HG03575 (cell line): ENCODE data around the gene GRK2.
"Not testable (repeated sequence)": the region's sequence is repeated elsewhere in the genome, so short reads cannot be mapped to it uniquely, and the experiment has no call there.

ENCODE experiments used
- ATAC-seq: cut with Tn5 transposase; IDR thresholded peaks from one replicate; pipeline ENCODE4 v1.9.1; 2021; ENCODE audit not compliant: unreplicated experiment, insufficient number of reproducible peaks, low FRiP score; ENCODE audit errors: extremely low read depth

GRK2 gene

GRCh38 chr11:67308031-67308866 is 42.0 kb downstream of the GRK2 start:
- ATAC-seq = no peak

- ATAC-seq = no peak
Measured at GRCh38 chr11:67309166-67309565, 42.9 kb downstream of the GRK2 start.

- ATAC-seq = no peak
Measured at GRCh38 chr11:67309661-67310061, 43.4 kb downstream of the GRK2 start.

GRCh38 chr11:67310246-67311050 is 44.2 kb downstream of the GRK2 start:
- ATAC-seq = no peak

GRCh38 chr11:67311051-67311555 is 44.8 kb downstream of the GRK2 start:
- no peak for ATAC-seq

GRCh38 chr11:67311556-67312082 is 45.3 kb downstream of the GRK2 start:
- ATAC-seq = no peak

GRCh38 chr11:67312187-67313021 is 46.1 kb downstream of the GRK2 start:
- no peak for ATAC-seq

- no peak for ATAC-seq
Measured at GRCh38 chr11:67313125-67313890, 47.0 kb downstream of the GRK2 start.

- no peak for ATAC-seq
Measured at GRCh38 chr11:67314218-67314617, 47.9 kb downstream of the GRK2 start.

GRCh38 chr11:67315325-67315909 is 49.1 kb downstream of the GRK2 start:
- ATAC-seq = no peak

- no peak for ATAC-seq
Measured at GRCh38 chr11:67316882-67317204, 50.6 kb downstream of the GRK2 start.

- ATAC-seq = peak; percentile 38
Measured at GRCh38 chr11:67317205-67317887, 51.1 kb downstream of the GRK2 start.

- ATAC-seq = no peak
Measured at GRCh38 chr11:67317888-67318555, 51.7 kb downstream of the GRK2 start.

GRCh38 chr11:67318876-67319275 is 52.6 kb downstream of the GRK2 start:
- not testable (repeated sequence) for ATAC-seq

- ATAC-seq = no peak
Measured at GRCh38 chr11:67320011-67320410, 53.7 kb downstream of the GRK2 start.

- ATAC-seq = no peak
Measured at GRCh38 chr11:67320691-67321090, 54.4 kb downstream of the GRK2 start.

GRCh38 chr11:67321313-67321871 is 55.1 kb downstream of the GRK2 start:
- no peak for ATAC-seq
